Measurements from ENCODE around the gene HES5.

- TF ChIP-seq, protein P1, sequence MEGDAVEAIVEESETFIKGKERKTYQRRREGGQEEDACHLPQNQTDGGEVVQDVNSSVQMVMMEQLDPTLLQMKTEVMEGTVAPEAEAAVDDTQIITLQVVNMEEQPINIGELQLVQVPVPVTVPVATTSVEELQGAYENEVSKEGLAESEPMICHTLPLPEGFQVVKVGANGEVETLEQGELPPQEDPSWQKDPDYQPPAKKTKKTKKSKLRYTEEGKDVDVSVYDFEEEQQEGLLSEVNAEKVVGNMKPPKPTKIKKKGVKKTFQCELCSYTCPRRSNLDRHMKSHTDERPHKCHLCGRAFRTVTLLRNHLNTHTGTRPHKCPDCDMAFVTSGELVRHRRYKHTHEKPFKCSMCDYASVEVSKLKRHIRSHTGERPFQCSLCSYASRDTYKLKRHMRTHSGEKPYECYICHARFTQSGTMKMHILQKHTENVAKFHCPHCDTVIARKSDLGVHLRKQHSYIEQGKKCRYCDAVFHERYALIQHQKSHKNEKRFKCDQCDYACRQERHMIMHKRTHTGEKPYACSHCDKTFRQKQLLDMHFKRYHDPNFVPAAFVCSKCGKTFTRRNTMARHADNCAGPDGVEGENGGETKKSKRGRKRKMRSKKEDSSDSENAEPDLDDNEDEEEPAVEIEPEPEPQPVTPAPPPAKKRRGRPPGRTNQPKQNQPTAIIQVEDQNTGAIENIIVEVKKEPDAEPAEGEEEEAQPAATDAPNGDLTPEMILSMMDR (IDR thresholded peaks at IDR 0.05; ENCODE audit: insufficient read depth, low read length, poor library complexity, severe bottlenecking), result no peak
- no peak for TF ChIP-seq EZH2phosphoT487 (conservative IDR thresholded peaks at IDR 0.05; ENCODE audit: low read length)
These were observed 44.3 kb upstream of the HES5 start for GRCh38 chr1:2574350-2574749.

All from SU-DHL-6 (cell line).